HG03095 (cell line): ENCODE measurements around the gene NARF.
"Not testable (repeated sequence)": the region's sequence is repeated elsewhere in the genome, so short reads cannot be mapped to it uniquely, and the experiment has no call there.

Experiments used
- ATAC-seq: cut with Tn5 transposase; IDR thresholded peaks from one replicate; pipeline ENCODE4 v1.9.1; 2021; ENCODE audit warnings: moderate library complexity; ENCODE audit not compliant: unreplicated experiment

The NARF gene

DNA sequence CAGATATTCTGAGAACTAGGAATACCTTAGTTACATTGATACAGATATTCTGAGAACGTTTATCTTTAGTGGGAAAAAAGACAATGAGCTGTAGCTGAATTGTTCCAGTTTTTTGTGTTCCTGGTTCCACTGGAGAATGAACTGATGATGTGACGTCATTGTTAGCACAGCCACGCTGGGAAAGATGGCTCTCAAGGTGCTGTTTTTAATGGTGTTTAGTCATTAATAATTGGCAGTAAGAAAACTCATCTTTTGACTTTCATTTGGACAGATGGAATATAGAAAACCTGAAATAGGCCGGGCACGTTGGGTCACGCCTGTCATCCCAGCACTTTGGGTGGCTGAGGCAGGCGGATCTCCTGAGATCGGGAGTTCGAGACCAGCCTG, 71.4 kb downstream of the NARF start:
- ATAC-seq, result no peak

DNA sequence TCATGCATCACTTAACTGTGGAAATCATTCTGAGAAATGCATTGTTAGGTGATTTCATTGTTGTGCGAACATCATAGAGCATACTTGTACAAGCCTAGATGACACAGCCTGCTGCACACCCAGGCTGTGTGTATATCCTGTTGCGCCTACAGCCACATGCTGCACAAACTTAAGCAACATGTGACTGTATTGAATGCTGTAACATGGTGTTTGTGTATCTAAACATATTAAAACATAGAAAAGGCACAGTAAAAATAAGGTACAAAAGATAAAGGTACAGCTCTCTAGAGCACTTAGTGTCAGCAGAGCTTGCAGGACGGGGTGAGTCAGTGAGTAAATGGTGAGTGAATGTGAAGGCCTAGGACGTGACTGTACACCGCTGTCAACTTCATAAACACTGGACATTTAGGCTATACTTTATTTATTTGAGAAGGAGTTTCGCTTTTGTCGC, 72.9 kb downstream of the NARF start:
- ATAC-seq, result no peak

DNA sequence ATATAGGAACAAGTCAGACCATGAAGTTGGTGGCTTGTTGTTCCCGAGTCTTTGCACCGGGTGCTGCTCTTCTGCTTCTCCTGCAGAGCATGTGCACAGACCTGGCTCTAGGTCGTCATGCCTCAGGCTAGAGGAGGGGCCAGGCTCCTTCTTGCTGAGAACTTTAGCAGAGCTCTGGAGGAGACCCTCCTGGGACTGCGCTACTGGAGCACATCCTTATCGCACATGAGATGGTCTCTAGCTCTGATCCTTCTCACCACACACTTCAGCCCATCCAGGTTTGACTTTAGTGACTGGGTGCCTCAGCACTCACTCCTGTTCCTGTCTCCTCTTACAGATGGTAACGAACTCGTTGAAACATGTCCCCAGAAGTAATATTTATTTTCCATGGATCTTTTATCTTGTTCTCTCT, 75.9 kb downstream of the NARF start:
- no peak for ATAC-seq

DNA sequence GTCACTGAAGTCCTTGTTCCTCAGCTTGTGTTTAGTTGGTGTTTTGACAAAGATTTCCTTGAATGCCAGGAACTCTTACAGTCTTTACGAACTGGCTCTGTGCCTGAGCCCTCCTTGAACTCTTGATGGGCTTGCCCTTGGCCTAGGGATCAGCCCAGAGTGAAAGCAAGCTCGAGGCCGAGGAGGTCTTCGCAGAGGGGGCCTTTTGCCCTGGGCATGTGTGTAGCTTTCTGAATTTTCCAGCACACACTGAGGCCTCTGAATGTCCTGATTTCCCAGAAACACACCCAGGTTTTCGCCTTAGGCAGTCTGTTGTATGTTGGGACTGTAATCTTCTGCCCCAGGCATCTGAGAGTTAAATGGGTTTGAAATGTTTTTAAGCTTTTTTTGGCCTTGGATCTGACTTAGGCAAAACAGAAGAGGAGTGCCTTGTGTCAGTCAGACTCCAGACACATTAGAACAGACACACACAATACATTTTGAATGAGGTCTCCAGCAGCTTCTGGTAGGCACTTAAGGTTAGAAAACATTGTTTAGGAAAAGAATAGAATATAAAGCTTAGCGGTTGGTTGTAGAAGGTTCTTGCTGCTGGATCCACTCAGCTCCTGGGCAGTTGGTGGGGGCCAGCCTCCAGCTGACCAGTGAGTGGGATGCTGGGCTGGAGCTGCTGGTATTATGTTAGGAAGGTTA, 78.1 kb downstream of the NARF start:
- no peak for ATAC-seq

DNA sequence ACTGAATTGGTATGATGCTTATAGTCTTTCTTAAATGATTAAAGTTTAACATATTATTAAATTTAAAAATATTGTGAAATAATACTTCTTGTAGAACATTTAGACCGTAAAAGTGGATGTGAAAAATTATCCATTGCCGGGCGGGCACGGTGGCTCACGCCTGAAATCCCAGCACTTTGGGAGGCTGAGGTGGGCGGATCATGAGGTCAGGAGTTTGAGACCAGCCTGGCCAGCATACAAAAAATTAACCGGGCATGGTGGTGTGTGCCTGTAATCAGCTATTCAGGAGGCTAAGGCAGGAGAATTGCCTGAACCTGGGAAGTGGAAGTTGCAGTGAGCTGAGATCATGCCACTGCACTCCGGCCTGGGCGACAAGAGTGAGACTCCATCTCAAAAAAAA, 78.7 kb downstream of the NARF start:
- ATAC-seq, result not testable (repeated sequence)

DNA sequence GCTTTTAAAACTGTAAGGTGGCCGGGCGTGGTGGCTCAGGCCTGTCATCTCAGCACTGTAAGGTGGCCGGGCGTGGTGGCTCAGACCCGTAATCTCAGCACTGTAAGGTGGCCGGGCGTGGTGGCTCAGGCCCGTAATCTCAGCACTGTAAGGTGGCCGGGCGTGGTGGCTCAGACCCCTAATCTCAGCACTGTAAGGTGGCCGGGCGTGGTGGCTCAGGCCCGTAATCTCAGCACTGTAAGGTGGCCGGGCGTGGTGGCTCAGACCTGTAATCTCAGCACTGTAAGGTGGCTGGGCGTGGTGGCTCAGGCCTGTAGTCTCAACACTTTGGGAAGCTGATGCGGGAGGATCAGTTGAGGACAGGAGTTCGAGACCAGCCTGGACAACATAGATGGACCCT, 80.5 kb downstream of the NARF start:
- not testable (repeated sequence) for ATAC-seq
